ENCODE results near the gene GSS.

Gene GSS

DNA sequence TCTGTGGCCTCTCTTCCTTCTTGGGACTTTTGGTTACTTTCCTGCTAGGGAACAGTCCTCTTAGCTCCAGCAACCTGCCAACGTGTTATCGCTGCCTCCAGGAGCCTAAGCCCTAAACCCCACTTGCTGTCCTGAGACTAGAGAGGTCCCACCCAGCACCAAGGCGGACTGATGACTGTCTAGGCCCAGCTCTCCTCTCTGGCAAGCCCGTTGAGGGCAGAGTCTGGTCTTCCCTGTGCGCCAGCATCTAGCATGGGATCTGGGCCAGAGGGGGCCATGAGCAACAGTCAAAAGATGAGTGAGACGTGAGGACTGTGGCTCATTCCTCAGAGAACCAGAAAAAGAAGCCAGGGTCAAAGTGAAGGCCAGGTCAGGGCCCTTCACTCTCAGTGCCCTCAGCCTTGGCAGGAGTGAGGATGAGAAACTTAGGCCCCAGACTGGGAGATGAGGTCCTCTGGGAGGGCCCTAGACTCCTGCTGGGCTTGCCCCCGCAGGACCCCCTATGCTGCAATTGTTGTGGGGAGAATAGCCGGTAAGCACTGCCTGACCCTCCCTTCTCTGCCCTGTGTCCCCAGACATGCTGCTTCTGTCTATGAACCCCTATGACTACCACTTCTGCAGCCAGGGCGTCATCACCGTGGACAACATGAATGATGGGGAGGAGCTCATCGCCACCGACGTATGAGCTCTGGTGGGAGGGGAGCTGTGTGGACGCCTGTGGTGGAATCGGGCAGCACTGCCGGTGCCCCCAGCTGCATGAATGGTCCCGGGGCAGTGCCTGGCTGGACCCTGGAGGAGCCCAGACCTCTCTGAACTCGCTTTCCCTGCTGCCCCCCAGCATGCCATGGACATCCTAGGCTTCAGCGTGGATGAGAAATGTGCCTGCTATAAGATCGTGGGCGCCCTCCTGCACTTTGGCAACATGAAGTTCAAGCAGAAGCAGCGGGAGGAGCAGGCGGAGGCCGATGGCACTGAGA, 31.0 kb upstream of the GSS start:
- Mint-ChIP-seq H3K36me3 (ENCODE audit: low read depth) (peaks cover 6% of the 10 kb centered on the region), H3K4me3 (no peak overlapping the region), H3K4me1 (peaks cover 42% of the 10 kb centered on the region), H3K27me3 (ENCODE audit: low read depth, poor library complexity) (peaks cover 34% of the 10 kb centered on the region), H3K27ac (no peak overlapping the region), H3K9me3 (no peaks in the 10 kb centered on the region)
- TF ChIP-seq CTCF (IDR thresholded peaks at IDR 0.05), result no peak
- no peak for DNase-seq

GRCh38 chr20:34985461-34986310, 30.1 kb upstream of the GSS start:
- no peaks in the 10 kb centered on the region for H3K9me3 Mint-ChIP-seq
- no peaks in the 10 kb centered on the region for H3K36me3 Mint-ChIP-seq (ENCODE audit: low read depth)
- peak overlapping the region; percentile 83 for H3K27ac Mint-ChIP-seq
- H3K4me3 Mint-ChIP-seq, result no peak overlapping the region
- peaks cover 43% of the 10 kb centered on the region for H3K4me1 Mint-ChIP-seq
- peaks cover 34% of the 10 kb centered on the region for H3K27me3 Mint-ChIP-seq (ENCODE audit: low read depth, poor library complexity)
- no peak for DNase-seq
- TF ChIP-seq CTCF (IDR thresholded peaks at IDR 0.05), result no peak

GRCh38 chr20:34984756-34985261, 29.2 kb upstream of the GSS start:
- DNase-seq, result no peak
- Mint-ChIP-seq H3K9me3 (no peaks in the 10 kb centered on the region), H3K4me1 (peaks cover 45% of the 10 kb centered on the region), H3K27me3 (ENCODE audit: low read depth, poor library complexity) (peaks cover 34% of the 10 kb centered on the region), H3K4me3 (no peak overlapping the region), H3K36me3 (ENCODE audit: low read depth) (no peaks in the 10 kb centered on the region), H3K27ac (peak overlapping the region; percentile 39)
- no peak for TF ChIP-seq CTCF (IDR thresholded peaks at IDR 0.05)

- Mint-ChIP-seq H3K36me3 (ENCODE audit: low read depth) (no peaks in the 10 kb centered on the region), H3K4me3 (no peak overlapping the region), H3K27me3 (ENCODE audit: low read depth, poor library complexity) (peaks cover 32% of the 10 kb centered on the region), H3K27ac (no peak overlapping the region), H3K9me3 (no peaks in the 10 kb centered on the region), H3K4me1 (peaks cover 45% of the 10 kb centered on the region)
- TF ChIP-seq CTCF (IDR thresholded peaks at IDR 0.05), result no peak
- DNase-seq, result no peak
These were observed 28.6 kb upstream of the GSS start for GRCh38 chr20:34983995-34984735.

DNA sequence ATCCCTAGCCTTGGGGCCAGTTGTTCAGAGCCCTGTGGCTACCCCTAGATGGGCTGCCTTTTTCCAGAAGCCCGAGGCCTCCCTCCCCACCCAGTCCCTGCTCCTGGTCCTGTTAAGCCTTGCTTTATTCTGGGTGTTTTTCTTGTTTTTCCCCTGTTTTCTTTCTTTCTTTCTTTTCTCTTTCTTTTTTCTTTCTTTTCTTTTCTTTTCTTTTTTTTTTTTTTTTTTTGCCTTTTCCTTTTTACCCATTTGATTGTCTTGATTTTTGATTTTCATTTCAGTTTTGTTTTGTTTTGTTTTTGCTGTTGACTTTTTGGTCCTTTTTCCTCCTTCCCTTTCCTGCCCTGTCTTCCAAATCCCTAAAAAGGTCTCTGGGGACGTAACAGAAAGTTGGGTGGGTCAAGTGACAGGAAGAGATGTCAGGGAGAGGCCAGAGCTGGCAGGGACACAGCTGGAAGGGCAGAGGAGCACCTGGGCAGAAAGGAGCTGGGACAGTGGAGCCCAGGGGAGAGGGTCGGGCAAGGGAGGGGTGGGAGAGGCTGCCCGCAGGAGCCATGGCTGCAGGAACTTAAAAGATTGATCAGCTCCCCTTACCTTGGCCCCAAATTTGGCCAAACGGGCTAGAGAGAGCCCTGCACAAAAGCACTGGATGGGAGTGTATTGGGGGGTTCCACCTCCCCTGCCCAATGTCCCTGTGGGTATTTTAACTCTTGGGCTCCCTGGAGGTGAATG, 27.6 kb upstream of the GSS start:
- peaks cover 45% of the 10 kb centered on the region for H3K4me1 Mint-ChIP-seq
- H3K9me3 Mint-ChIP-seq, result no peaks in the 10 kb centered on the region
- H3K36me3 Mint-ChIP-seq (ENCODE audit: low read depth), result no peaks in the 10 kb centered on the region
- no peak overlapping the region for H3K4me3 Mint-ChIP-seq
- H3K27me3 Mint-ChIP-seq (ENCODE audit: low read depth, poor library complexity), result peaks cover 35% of the 10 kb centered on the region
- TF ChIP-seq CTCF (IDR thresholded peaks at IDR 0.05), result no peak
- H3K27ac Mint-ChIP-seq, result no peak overlapping the region
- no peak for DNase-seq
